B cell (primary cell): ENCODE measurements around the gene MRM1. TPM values are rescaled to one million over a fixed set of nuclear protein-coding genes. Genes with fewer than 3 reads are reported as not detected.

ENCODE experiments used
- ATAC-seq: fragments of 200-7000 bp; cut with Tn5 transposase; one replicate; pipeline ENCODE4 v1.10.0; 2021; ENCODE audit warnings: low read depth, mild to moderate bottlenecking, moderate number of reproducible peaks, moderate library complexity
- CTCF ChIA-PET: fragments of 350-600 bp; sonication (Branson Sonifier 250); formaldehyde crosslinking; loops from one replicate; lab custom pipeline; 2021; ENCODE audit warnings: antibody characterized with exemption, inconsistent platforms; lab: Charles Lee
- POLR2A ChIA-PET: fragments of 350-600 bp; sonication (Branson Sonifier 250); formaldehyde crosslinking; loops from one replicate; lab custom pipeline; 2021; ENCODE audit warnings: antibody characterized with exemption; lab: Charles Lee
- DNase-seq: peaks from one replicate; pipeline ENCODE4 v3.0.0; 2013
- H2AFZ ChIP-seq: 2 replicates; pipeline ENCODE4 v1.6.1; 2012; ENCODE audit warnings: mild to moderate bottlenecking, low read depth, low read length; ENCODE audit not compliant: insufficient read depth, poor library complexity, severe bottlenecking
- H3K27ac ChIP-seq, 2 donors: 1 replicate in 1 of 2; 2 replicates in 1 of 2; pipeline ENCODE4 v1.5.1; 2012 to 2013; ENCODE audit warnings: low read length in 2 of 2, mild to moderate bottlenecking in 2 of 2, moderate library complexity in 1 of 2
- H3K27me3 ChIP-seq, 4 experiments: fragments of 200-600 bp in 1 of 4; sonication (generic) in 1 of 4; replicated peaks in 1 of 4; 1 replicate in 2 of 4; 2 replicates in 2 of 4; pipeline versions ENCODE4 v1.6.1 to v1.7.0; 2013 to 2016; ENCODE audit warnings: low read length in 3 of 4, mild to moderate bottlenecking in 2 of 4, mixed read lengths in 1 of 4, moderate library complexity in 1 of 4; ENCODE audit not compliant: insufficient read depth in 4 of 4, control insufficient read depth in 3 of 4; ENCODE audit errors: control extremely low read depth in 1 of 4
- H3K36me3 ChIP-seq, 2 experiments: replicated peaks in 1 of 2; 1 replicate in 1 of 2; 2 replicates in 1 of 2; pipeline versions ENCODE4 v1.6.1 to v1.7.1; 2013; ENCODE audit warnings: low read length in 1 of 2; ENCODE audit not compliant: insufficient read depth in 2 of 2, control insufficient read depth in 1 of 2; ENCODE audit errors: control extremely low read depth in 1 of 2, extremely low read depth in 1 of 2
- H3K4me1 ChIP-seq, 2 donors: fragments of 200-600 bp in 1 of 2; sonication (generic) in 1 of 2; 1 replicate in 1 of 2; 2 replicates in 1 of 2; pipeline versions ENCODE4 v1.5.1 to v1.6.1; 2013 to 2017; ENCODE audit warnings: low read length in 2 of 2; ENCODE audit not compliant: control insufficient read depth in 2 of 2, insufficient read depth in 2 of 2
- H3K4me2 ChIP-seq: replicated peaks from 2 replicates; pipeline ENCODE3; 2012; ENCODE audit warnings: mild to moderate bottlenecking, low read depth, low read length; ENCODE audit not compliant: poor library complexity, severe bottlenecking
- H3K4me3 ChIP-seq, 5 experiments: fragments of 200-600 bp in 1 of 5; sonication (generic) in 1 of 5; 1 replicate in 3 of 5; 2 replicates in 2 of 5; pipeline versions ENCODE4 v1.5.1 to v1.7.0; 2011 to 2016; ENCODE audit warnings: low read length in 4 of 5, mild to moderate bottlenecking in 4 of 5, low read depth in 2 of 5, control low read depth in 1 of 5, moderate library complexity in 1 of 5; ENCODE audit not compliant: insufficient read depth in 1 of 5; ENCODE audit errors: control extremely low read depth in 1 of 5, extremely low read depth in 1 of 5
- H3K79me2 ChIP-seq: fragments of 200-600 bp; sonication (generic); one replicate; pipeline ENCODE4 v1.6.0; 2016; ENCODE audit warnings: low read length; ENCODE audit not compliant: control insufficient read depth, insufficient read depth
- H3K9ac ChIP-seq: fragments of 200-600 bp; sonication (generic); 2 replicates; pipeline ENCODE4 v1.6.1; 2017; ENCODE audit warnings: mild to moderate bottlenecking, low read length, moderate library complexity
- H3K9me3 ChIP-seq, 3 donors: one replicate each; pipeline versions ENCODE4 v1.6.1 to v1.7.1; 2013; ENCODE audit warnings: low read length in 2 of 3; ENCODE audit not compliant: control insufficient read depth in 2 of 3, insufficient read depth in 1 of 3; ENCODE audit errors: control extremely low read depth in 1 of 3
- H4K20me1 ChIP-seq: 2 replicates; pipeline ENCODE4 v1.6.0; 2012; ENCODE audit warnings: mild to moderate bottlenecking, low read length; ENCODE audit not compliant: insufficient read depth, control insufficient read depth, poor library complexity, severe bottlenecking
- H3K27ac Mint-ChIP-seq: one replicate; pipeline ENCODE4 v1.8.0; 2021; ENCODE audit warnings: mixed read lengths
- H3K27me3 Mint-ChIP-seq: one replicate; pipeline ENCODE4 v1.8.0; 2021; ENCODE audit warnings: mixed read lengths
- H3K4me1 Mint-ChIP-seq: one replicate; pipeline ENCODE4 v1.8.0; 2021; ENCODE audit warnings: mixed read lengths
- H3K4me3 Mint-ChIP-seq: one replicate; pipeline ENCODE4 v1.8.0; 2021; ENCODE audit warnings: mixed read lengths
- H3K9me3 Mint-ChIP-seq: one replicate; pipeline ENCODE4 v1.8.0; 2022; ENCODE audit warnings: mixed read lengths; ENCODE audit not compliant: insufficient read depth
- CTCF ChIP-seq: fragments of 200-600 bp; IDR thresholded peaks from one replicate; pipeline ENCODE4 v1.8.0; 2022; ENCODE audit warnings: antibody characterized with exemption, mild to moderate bottlenecking
- EZH2 ChIP-seq: IDR thresholded peaks from 2 replicates; pipeline ENCODE4 v1.6.1; 2012; ENCODE audit warnings: borderline replicate concordance, low read depth, mild to moderate bottlenecking, moderate library complexity, low read length; ENCODE audit not compliant: insufficient read depth, poor library complexity, severe bottlenecking
- WGBS: methylation state at CpG from one replicate; pipeline ENCODE4 v1.1.5; 2013; ENCODE audit warnings: missing lambda C conversion rate; ENCODE audit not compliant: insufficient coverage; 5-methylcytosine and 5-hydroxymethylcytosine counted together
- intact Hi-C: fragments of 100-400 bp; cut with micrococcal nuclease; formaldehyde crosslinking; loops from one replicate; pipeline ENCODE4 v1.10.0; 2022
- polyA plus RNA-seq: library from polyadenylated mRNA; depleted of rRNA; stranded (reverse); fragments of >200 nt; gene quantifications from 2 replicates; pipeline ENCODE4 v1.2.3, GENCODE V29; 2012
- total RNA-seq, 2 donors: library from RNA; stranded (reverse); fragments of 120-200 nt in 1 of 2; gene quantifications; 1 replicate in 1 of 2; 2 replicates in 1 of 2; pipeline versions ENCODE4 v1.2.3 to v1.2.4, GENCODE V29; 2013 to 2022

Gene MRM1
- total and polyA plus RNA-seq, 2 donors (not counting 1 experiment from before 2014, with no cell fraction given), result 9.1 to 14.4 TPM

GRCh38 chr17:36653374-36653773 lies 52.0 kb downstream of the MRM1 start:
- peaks cover 0 to under 1% (median 0%) of the 10 kb centered on the region in 3 donors for H3K9me3 ChIP-seq
- peaks cover 12% of the 10 kb centered on the region for H3K4me1 Mint-ChIP-seq
- no peak for TF ChIP-seq CTCF
- TF ChIP-seq EZH2, result no peak
- no peaks in the 10 kb centered on the region for H3K79me2 ChIP-seq
- POLR2A ChIA-PET, result no interaction called here
- no peak overlapping the region for H3K9ac ChIP-seq
- no peaks in the 10 kb centered on the region for H4K20me1 ChIP-seq
- no peak overlapping the region for H3K27ac ChIP-seq
- no peak overlapping the region for H2AFZ ChIP-seq
- H3K4me3 ChIP-seq, result no peak overlapping the region
- peaks cover 0 to 41% (median 15%) of the 10 kb centered on the region in 4 experiments for H3K27me3 ChIP-seq
- no peaks in the 10 kb centered on the region for H3K36me3 ChIP-seq
- no peak for ATAC-seq
- H3K27ac Mint-ChIP-seq, result no peak overlapping the region
- H3K4me3 Mint-ChIP-seq, result no peak overlapping the region
- WGBS, result no CpG with 5 or more reads among the region's 3 CpGs
- intact Hi-C loops, result no loop called here
- no peak overlapping the region for H3K4me2 ChIP-seq
- H3K4me1 ChIP-seq, result peaks cover 8 to 12% of the 10 kb centered on the region in 2 donors
- peaks cover 66% of the 10 kb centered on the region for H3K27me3 Mint-ChIP-seq
- no peaks in the 10 kb centered on the region for H3K9me3 Mint-ChIP-seq
- DNase-seq, result no peak
- CTCF ChIA-PET, result no interaction called here

GRCh38 chr17:36653856-36654255 lies 52.5 kb downstream of the MRM1 start:
- TF ChIP-seq EZH2, result no peak
- no peak for TF ChIP-seq CTCF
- Histone ChIP-seq H3K36me3 (no peaks in the 10 kb centered on the region), H3K4me1 (peaks cover 8 to 12% of the 10 kb centered on the region in 2 donors), H3K9me3 (peaks cover 0 to 5% (median 0%) of the 10 kb centered on the region in 3 donors), H3K79me2 (no peaks in the 10 kb centered on the region), H3K27me3 (peaks cover 0 to 42% (median 16%) of the 10 kb centered on the region in 4 experiments), H3K4me2 (no peak overlapping the region), H2AFZ (no peak overlapping the region), H3K9ac (no peak overlapping the region), H3K27ac (no peak overlapping the region), H4K20me1 (no peaks in the 10 kb centered on the region), H3K4me3 (no peak overlapping the region)
- peaks cover 66% of the 10 kb centered on the region for H3K27me3 Mint-ChIP-seq
- POLR2A ChIA-PET, result no interaction called here
- no peak for ATAC-seq
- no peak overlapping the region for H3K27ac Mint-ChIP-seq
- no peak overlapping the region for H3K4me3 Mint-ChIP-seq
- H3K4me1 Mint-ChIP-seq, result peaks cover 12% of the 10 kb centered on the region
- CTCF ChIA-PET, result no interaction called here
- WGBS, result 87% methylated on average over 13 of the region's 13 CpGs
- no peak for DNase-seq
- intact Hi-C loops, result no loop called here
- no peaks in the 10 kb centered on the region for H3K9me3 Mint-ChIP-seq
